WTC11 (cell line): ENCODE results near the gene POU3F1. TPM values are rescaled to one million over a fixed set of nuclear protein-coding genes. Genes with fewer than 3 reads are reported as not detected.

Experiments used
- ATAC-seq: fragments of 200-7000 bp; cut with Tn5 transposase; 2 replicates; pipeline ENCODE4 v1.10.0; 2021; ENCODE audit warnings: mild to moderate bottlenecking, moderate library complexity
- CTCF ChIA-PET: fragments of 300-600 bp; sonication (Branson Sonifier 250); formaldehyde crosslinking; loops from one replicate; lab custom pipeline; 2021; ENCODE audit warnings: antibody characterized with exemption; lab: Charles Lee
- POLR2A ChIA-PET: fragments of 350-600 bp; sonication (Branson Sonifier 250); formaldehyde crosslinking; loops from one replicate; lab custom pipeline; 2021; ENCODE audit warnings: antibody characterized with exemption; lab: Charles Lee
- DNase-seq: peaks from one replicate; pipeline ENCODE4 v3.0.0; 2021; ENCODE audit warnings: low spot score
- H3K27ac Mint-ChIP-seq: 2 replicates; pipeline ENCODE4 v1.8.0; 2021; ENCODE audit warnings: mixed read lengths
- H3K27me3 Mint-ChIP-seq: 2 replicates; pipeline ENCODE4 v1.8.0; 2021; ENCODE audit warnings: low read depth, mild to moderate bottlenecking, moderate library complexity, mixed read lengths
- H3K36me3 Mint-ChIP-seq: 2 replicates; pipeline ENCODE4 v1.8.0; 2021; ENCODE audit warnings: mixed read lengths
- H3K4me1 Mint-ChIP-seq: 2 replicates; pipeline ENCODE4 v1.8.0; 2022; ENCODE audit warnings: mixed read lengths
- H3K4me3 Mint-ChIP-seq: 2 replicates; pipeline ENCODE4 v1.8.0; 2021; ENCODE audit warnings: mild to moderate bottlenecking, moderate library complexity, mixed read lengths
- H3K9me3 Mint-ChIP-seq: 2 replicates; pipeline ENCODE4 v1.8.0; 2021; ENCODE audit warnings: mixed read lengths
- KAT7 ChIP-seq: sonication (generic); formaldehyde crosslinking; IDR thresholded peaks from 2 replicates; pipeline ENCODE4 v1.8.1; 2023; ENCODE audit warnings: missing genetic modification reagents, mild to moderate bottlenecking, borderline replicate concordance
- NFATC4 ChIP-seq: fragments of 250-450 bp; sonication (Bioruptor Pico); IDR thresholded peaks from 2 replicates; pipeline ENCODE4 v1.9.0; 2021; ENCODE audit warnings: mild to moderate bottlenecking
- NR3C1 ChIP-seq: sonication (generic); formaldehyde crosslinking; conservative IDR thresholded peaks from 2 replicates; pipeline ENCODE4 v1.8.1; 2023; ENCODE audit warnings: low read depth, mild to moderate bottlenecking, missing genetic modification reagents
- PRDM15 ChIP-seq: sonication (generic); formaldehyde crosslinking; IDR thresholded peaks from 2 replicates; pipeline ENCODE4 v1.8.0; 2022; ENCODE audit warnings: missing genetic modification reagents
- SOX15 ChIP-seq: fragments of 250-450 bp; sonication (Bioruptor Pico); IDR thresholded peaks from 2 replicates; pipeline ENCODE4 v1.9.0; 2021; ENCODE audit warnings: mild to moderate bottlenecking
- TEAD4 ChIP-seq: sonication (generic); formaldehyde crosslinking; IDR thresholded peaks from 2 replicates; pipeline ENCODE4 v1.8.0; 2022; ENCODE audit warnings: mild to moderate bottlenecking, missing genetic modification reagents
- total RNA-seq: library from RNA; stranded (reverse); gene quantifications from 3 replicates; pipeline ENCODE4 v1.2.3, GENCODE V29; 2021
- TF ChIP-seq, protein P1 (sequence below): sonication (generic); formaldehyde crosslinking; IDR thresholded peaks from 2 replicates; pipeline ENCODE4 v1.8.0; 2022; ENCODE audit warnings: mild to moderate bottlenecking, missing genetic modification reagents
- TF ChIP-seq, protein P2 (sequence below): fragments of 250-450 bp; sonication (Bioruptor Pico); IDR thresholded peaks from 2 replicates; pipeline ENCODE4 v1.9.0; 2021; ENCODE audit warnings: mild to moderate bottlenecking
- TF ChIP-seq, protein P3 (sequence below): fragments of 200-600 bp; IDR thresholded peaks from 2 replicates; pipeline ENCODE4 v1.8.0; 2022; ENCODE audit warnings: antibody characterized with exemption

POU3F1 gene
- total RNA-seq, 1 experiment from 2014 or later = 18.9 TPM

DNA sequence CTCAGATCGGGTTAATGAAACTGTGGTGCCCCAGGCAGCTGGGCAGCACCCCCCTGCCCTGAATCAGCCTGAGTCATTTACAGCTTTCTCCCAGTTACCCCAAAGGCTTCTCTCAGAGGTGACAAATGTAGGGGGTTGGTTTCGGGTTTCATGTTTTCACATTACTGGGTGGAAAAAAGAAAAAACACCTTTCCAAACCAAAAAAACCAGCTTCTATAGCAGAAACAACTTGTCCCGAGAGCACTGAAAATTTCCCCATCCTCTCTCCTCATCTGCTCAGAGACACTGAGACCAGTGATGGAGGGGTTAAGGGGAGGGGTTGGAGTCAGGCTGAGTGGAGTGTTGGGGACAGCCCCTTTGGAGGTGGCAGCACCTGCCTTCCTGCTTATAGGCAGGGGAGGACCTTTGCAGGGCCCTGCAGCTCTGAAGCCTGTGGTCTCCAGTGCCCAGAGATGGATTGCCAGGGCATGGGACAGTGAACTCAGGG, 18.4 kb downstream of the POU3F1 start:
- peak overlapping the region; percentile 83 for H3K27ac Mint-ChIP-seq
- ATAC-seq = peak; percentile 11

GRCh38 chr1:38027201-38028104, 19.1 kb downstream of the POU3F1 start:
- peaks cover 55% of the 10 kb centered on the region for H3K4me1 Mint-ChIP-seq
- ATAC-seq = no peak
- no peak for DNase-seq
- H3K4me3 Mint-ChIP-seq = no peak overlapping the region
- no peak for TF ChIP-seq TEAD4 (CRISPR knock-in tag)
- TF ChIP-seq, protein P1, sequence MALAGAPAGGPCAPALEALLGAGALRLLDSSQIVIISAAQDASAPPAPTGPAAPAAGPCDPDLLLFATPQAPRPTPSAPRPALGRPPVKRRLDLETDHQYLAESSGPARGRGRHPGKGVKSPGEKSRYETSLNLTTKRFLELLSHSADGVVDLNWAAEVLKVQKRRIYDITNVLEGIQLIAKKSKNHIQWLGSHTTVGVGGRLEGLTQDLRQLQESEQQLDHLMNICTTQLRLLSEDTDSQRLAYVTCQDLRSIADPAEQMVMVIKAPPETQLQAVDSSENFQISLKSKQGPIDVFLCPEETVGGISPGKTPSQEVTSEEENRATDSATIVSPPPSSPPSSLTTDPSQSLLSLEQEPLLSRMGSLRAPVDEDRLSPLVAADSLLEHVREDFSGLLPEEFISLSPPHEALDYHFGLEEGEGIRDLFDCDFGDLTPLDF (CRISPR knock-in tag) = no peak
- TF ChIP-seq PRDM15 (CRISPR knock-in tag) = no peak
- no peak for TF ChIP-seq KAT7 (CRISPR knock-in tag)
- no peak for TF ChIP-seq NR3C1 (CRISPR knock-in tag)
- TF ChIP-seq SOX15 (CRISPR knock-in tag) = no peak
- ChIA-PET POLR2A (interaction anchor here (0.6 to 1.6 kb wide), 3 partner anchors 19 to 1265 kb away, joined by 3 to 5 read pairs (median 3); no protein-coding TSS in a partner anchor), CTCF (interaction anchor here (0.6 to 6.7 kb wide), 24 partner anchors 8 to 791 kb away, joined by 3 to 79 read pairs (median 4); partner anchors contain the start of gene POU3F1)
- H3K36me3 Mint-ChIP-seq = peaks cover 28% of the 10 kb centered on the region
- no peaks in the 10 kb centered on the region for H3K27me3 Mint-ChIP-seq
- peak overlapping the region; percentile 83 for H3K27ac Mint-ChIP-seq
- H3K9me3 Mint-ChIP-seq = no peaks in the 10 kb centered on the region

More for the DNA sequence above, 18.4 kb downstream of the POU3F1 start:
- Mint-ChIP-seq H3K4me1 (peaks cover 55% of the 10 kb centered on the region), H3K4me3 (no peak overlapping the region), H3K36me3 (peaks cover 22% of the 10 kb centered on the region), H3K9me3 (no peaks in the 10 kb centered on the region), H3K27me3 (no peaks in the 10 kb centered on the region)
- no peak for DNase-seq
- TF ChIP-seq, protein P2, sequence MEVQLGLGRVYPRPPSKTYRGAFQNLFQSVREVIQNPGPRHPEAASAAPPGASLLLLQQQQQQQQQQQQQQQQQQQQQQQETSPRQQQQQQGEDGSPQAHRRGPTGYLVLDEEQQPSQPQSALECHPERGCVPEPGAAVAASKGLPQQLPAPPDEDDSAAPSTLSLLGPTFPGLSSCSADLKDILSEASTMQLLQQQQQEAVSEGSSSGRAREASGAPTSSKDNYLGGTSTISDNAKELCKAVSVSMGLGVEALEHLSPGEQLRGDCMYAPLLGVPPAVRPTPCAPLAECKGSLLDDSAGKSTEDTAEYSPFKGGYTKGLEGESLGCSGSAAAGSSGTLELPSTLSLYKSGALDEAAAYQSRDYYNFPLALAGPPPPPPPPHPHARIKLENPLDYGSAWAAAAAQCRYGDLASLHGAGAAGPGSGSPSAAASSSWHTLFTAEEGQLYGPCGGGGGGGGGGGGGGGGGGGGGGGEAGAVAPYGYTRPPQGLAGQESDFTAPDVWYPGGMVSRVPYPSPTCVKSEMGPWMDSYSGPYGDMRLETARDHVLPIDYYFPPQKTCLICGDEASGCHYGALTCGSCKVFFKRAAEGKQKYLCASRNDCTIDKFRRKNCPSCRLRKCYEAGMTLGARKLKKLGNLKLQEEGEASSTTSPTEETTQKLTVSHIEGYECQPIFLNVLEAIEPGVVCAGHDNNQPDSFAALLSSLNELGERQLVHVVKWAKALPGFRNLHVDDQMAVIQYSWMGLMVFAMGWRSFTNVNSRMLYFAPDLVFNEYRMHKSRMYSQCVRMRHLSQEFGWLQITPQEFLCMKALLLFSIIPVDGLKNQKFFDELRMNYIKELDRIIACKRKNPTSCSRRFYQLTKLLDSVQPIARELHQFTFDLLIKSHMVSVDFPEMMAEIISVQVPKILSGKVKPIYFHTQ = no peak
- 0 out of 2 replicates have a peak, but pooled peaks have one; percentile 41 for TF ChIP-seq NFATC4 (CRISPR knock-in tag)
- ChIA-PET POLR2A (interaction anchor here (0.6 to 1.6 kb wide), 3 partner anchors 19 to 1266 kb away, joined by 3 to 5 read pairs (median 3); no protein-coding TSS in a partner anchor), CTCF (interaction anchor here (0.8 to 6.7 kb wide), 24 partner anchors 9 to 791 kb away, joined by 3 to 79 read pairs (median 4); partner anchors contain the start of gene POU3F1)

- peaks cover 54% of the 10 kb centered on the region for H3K4me1 Mint-ChIP-seq
- H3K27ac Mint-ChIP-seq = peak overlapping the region; percentile 57; the same call in 1 of the 2 replicates
- ChIA-PET CTCF (interaction anchor here (0.6 to 6.7 kb wide), 14 partner anchors 7 to 476 kb away, joined by 3 to 79 read pairs (median 6); no protein-coding TSS in a partner anchor), POLR2A (interaction anchor here (1.2 to 1.6 kb wide), 2 partner anchors 20 to 30 kb away, joined by 3 to 5 read pairs; no protein-coding TSS in a partner anchor)
- ATAC-seq (peak; percentile 19), DNase-seq (peak; percentile 74)
- peaks cover 34% of the 10 kb centered on the region for H3K36me3 Mint-ChIP-seq
- H3K9me3 Mint-ChIP-seq = no peaks in the 10 kb centered on the region
- no peak for TF ChIP-seq NFATC4 (CRISPR knock-in tag)
- TF ChIP-seq, protein P3, sequence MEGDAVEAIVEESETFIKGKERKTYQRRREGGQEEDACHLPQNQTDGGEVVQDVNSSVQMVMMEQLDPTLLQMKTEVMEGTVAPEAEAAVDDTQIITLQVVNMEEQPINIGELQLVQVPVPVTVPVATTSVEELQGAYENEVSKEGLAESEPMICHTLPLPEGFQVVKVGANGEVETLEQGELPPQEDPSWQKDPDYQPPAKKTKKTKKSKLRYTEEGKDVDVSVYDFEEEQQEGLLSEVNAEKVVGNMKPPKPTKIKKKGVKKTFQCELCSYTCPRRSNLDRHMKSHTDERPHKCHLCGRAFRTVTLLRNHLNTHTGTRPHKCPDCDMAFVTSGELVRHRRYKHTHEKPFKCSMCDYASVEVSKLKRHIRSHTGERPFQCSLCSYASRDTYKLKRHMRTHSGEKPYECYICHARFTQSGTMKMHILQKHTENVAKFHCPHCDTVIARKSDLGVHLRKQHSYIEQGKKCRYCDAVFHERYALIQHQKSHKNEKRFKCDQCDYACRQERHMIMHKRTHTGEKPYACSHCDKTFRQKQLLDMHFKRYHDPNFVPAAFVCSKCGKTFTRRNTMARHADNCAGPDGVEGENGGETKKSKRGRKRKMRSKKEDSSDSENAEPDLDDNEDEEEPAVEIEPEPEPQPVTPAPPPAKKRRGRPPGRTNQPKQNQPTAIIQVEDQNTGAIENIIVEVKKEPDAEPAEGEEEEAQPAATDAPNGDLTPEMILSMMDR = peak; percentile 62
- no peaks in the 10 kb centered on the region for H3K27me3 Mint-ChIP-seq
- no peak overlapping the region for H3K4me3 Mint-ChIP-seq
These were observed 19.9 kb downstream of the POU3F1 start for GRCh38 chr1:38026592-38027200.
